H9 (cell line): ENCODE data around the gene MPST. TPM values are rescaled to one million over a fixed set of nuclear protein-coding genes. Genes with fewer than 3 reads are reported as not detected.

ENCODE experiments used
- DNase-seq: peaks from one replicate; pipeline ENCODE4 v3.0.0-alpha.2; 2017
- H2AFZ ChIP-seq: one replicate; pipeline ENCODE4 v1.6.1; 2013; ENCODE audit warnings: mild to moderate bottlenecking, low read length, control low read depth, moderate library complexity
- H2AK5ac ChIP-seq: 2 replicates; pipeline ENCODE4 v1.6.1; 2013; ENCODE audit warnings: low read length, control low read depth, mixed read lengths; ENCODE audit not compliant: insufficient read length
- H2BK120ac ChIP-seq: one replicate; pipeline ENCODE4 v1.6.1; 2013; ENCODE audit warnings: low read depth, mild to moderate bottlenecking, low read length, control low read depth, inconsistent platforms; ENCODE audit not compliant: poor library complexity, severe bottlenecking
- H2BK12ac ChIP-seq: 2 replicates; pipeline ENCODE4 v1.6.1; 2013; ENCODE audit warnings: low read length, control low read depth, mixed read lengths, low read depth; ENCODE audit not compliant: insufficient read length
- H2BK15ac ChIP-seq: 2 replicates; pipeline ENCODE4 v1.6.1; 2013; ENCODE audit warnings: low read depth, low read length, control low read depth
- H2BK20ac ChIP-seq: one replicate; pipeline ENCODE4 v1.6.1; 2013; ENCODE audit warnings: low read depth, mild to moderate bottlenecking, low read length, control low read depth, inconsistent platforms; ENCODE audit not compliant: poor library complexity, severe bottlenecking
- H2BK5ac ChIP-seq: 2 replicates; pipeline ENCODE4 v1.6.1; 2013; ENCODE audit warnings: low read length, control low read depth, mixed read lengths; ENCODE audit not compliant: insufficient read length
- H3K14ac ChIP-seq: 2 replicates; pipeline ENCODE4 v1.6.1; 2013; ENCODE audit warnings: low read length, control low read depth; ENCODE audit not compliant: insufficient read depth
- H3K18ac ChIP-seq: 2 replicates; pipeline ENCODE4 v1.6.1; 2013; ENCODE audit warnings: low read depth, mild to moderate bottlenecking, mixed read lengths, low read length, control low read depth; ENCODE audit not compliant: insufficient read length
- H3K23ac ChIP-seq: 2 replicates; pipeline ENCODE4 v1.6.1; 2013; ENCODE audit warnings: low read length, control low read depth, mixed read lengths, low read depth; ENCODE audit not compliant: insufficient read length
- H3K23me2 ChIP-seq: 2 replicates; pipeline ENCODE4 v1.6.1; 2013; ENCODE audit warnings: low read depth, mild to moderate bottlenecking, mixed read lengths, low read length, control low read depth; ENCODE audit not compliant: insufficient read length, poor library complexity, severe bottlenecking
- H3K27ac ChIP-seq: 2 replicates; pipeline ENCODE4 v1.5.1; 2013; ENCODE audit warnings: low read length, control low read depth, mixed read lengths, low read depth; ENCODE audit not compliant: insufficient read length
- H3K27me3 ChIP-seq: 2 replicates; pipeline ENCODE4 v1.6.1; 2013; ENCODE audit warnings: low read length, control low read depth, inconsistent platforms; ENCODE audit not compliant: insufficient read depth
- H3K4ac ChIP-seq: 2 replicates; pipeline ENCODE4 v1.6.1; 2013; ENCODE audit warnings: low read depth, mild to moderate bottlenecking, control low read depth, inconsistent platforms, low read length, moderate library complexity
- H3K4me1 ChIP-seq: 2 replicates; pipeline ENCODE4 v1.6.1; 2013; ENCODE audit warnings: low read length, control low read depth, inconsistent platforms; ENCODE audit not compliant: insufficient read depth
- H3K4me2 ChIP-seq: 2 replicates; pipeline ENCODE4 v1.6.1; 2013; ENCODE audit warnings: low read length, control low read depth, mixed read lengths; ENCODE audit not compliant: insufficient read length, insufficient read depth
- H3K56ac ChIP-seq: 2 replicates; pipeline ENCODE4 v1.6.1; 2013; ENCODE audit warnings: low read depth, mild to moderate bottlenecking, mixed read lengths, low read length, control low read depth; ENCODE audit not compliant: insufficient read length
- H3K79me1 ChIP-seq: 2 replicates; pipeline ENCODE4 v1.6.1; 2013; ENCODE audit warnings: low read depth, mild to moderate bottlenecking, moderate library complexity, low read length, control low read depth, inconsistent platforms; ENCODE audit not compliant: insufficient read depth, poor library complexity, severe bottlenecking
- H3K79me2 ChIP-seq: 2 replicates; pipeline ENCODE4 v1.6.1; 2013; ENCODE audit warnings: low read length, control low read depth, inconsistent platforms; ENCODE audit not compliant: insufficient read depth
- H3K9ac ChIP-seq: 2 replicates; pipeline ENCODE4 v1.6.1; 2013; ENCODE audit warnings: low read length, control low read depth, mixed read lengths; ENCODE audit not compliant: insufficient read length; ENCODE audit errors: extremely low read depth
- H3K9me3 ChIP-seq: one replicate; pipeline ENCODE4 v1.6.1; 2013; ENCODE audit warnings: low read depth, low read length, inconsistent platforms; ENCODE audit not compliant: control insufficient read depth
- H3T11ph ChIP-seq: one replicate; pipeline ENCODE4 v1.6.1; 2013; ENCODE audit warnings: mild to moderate bottlenecking, low read length, control low read depth, inconsistent platforms
- H4K20me1 ChIP-seq: one replicate; pipeline ENCODE4 v1.6.1; 2013; ENCODE audit not compliant: control insufficient read depth, insufficient read length, insufficient read depth
- H4K5ac ChIP-seq: 2 replicates; pipeline ENCODE4 v1.6.1; 2013; ENCODE audit warnings: low read depth, mild to moderate bottlenecking, mixed read lengths, low read length, control low read depth; ENCODE audit not compliant: insufficient read length
- H4K8ac ChIP-seq: replicated peaks from 2 replicates; pipeline ENCODE4 v1.6.1; 2013; ENCODE audit warnings: low read length, control low read depth, mixed read lengths, low read depth; ENCODE audit not compliant: insufficient read length
- H4K91ac ChIP-seq: 2 replicates; pipeline ENCODE4 v1.6.1; 2013; ENCODE audit warnings: low read depth, mild to moderate bottlenecking, moderate library complexity, mixed read lengths, low read length, control low read depth; ENCODE audit not compliant: insufficient read length
- H3K27ac Mint-ChIP-seq, 3 experiments: 2 replicates in 2 of 3; 3 replicates in 1 of 3; pipeline ENCODE4 v1.8.0; 2020 to 2021; ENCODE audit warnings: mixed read lengths in 3 of 3, mild to moderate bottlenecking in 1 of 3, moderate library complexity in 1 of 3
- H3K27me3 Mint-ChIP-seq: 2 replicates; pipeline ENCODE4 v1.8.0; 2021; ENCODE audit warnings: low read depth, mild to moderate bottlenecking, moderate library complexity, mixed read lengths
- H3K36me3 Mint-ChIP-seq, 3 experiments: 2 replicates in 2 of 3; 3 replicates in 1 of 3; pipeline ENCODE4 v1.8.0; 2020 to 2021; ENCODE audit warnings: low read depth in 3 of 3, mixed read lengths in 3 of 3; ENCODE audit not compliant: insufficient read depth in 1 of 3
- H3K4me1 Mint-ChIP-seq, 2 experiments: 2 replicates each; pipeline ENCODE4 v1.8.0; 2020; ENCODE audit warnings: mixed read lengths in 2 of 2
- H3K4me3 Mint-ChIP-seq, 2 experiments: 2 replicates in 1 of 2; 3 replicates in 1 of 2; pipeline ENCODE4 v1.8.0; 2020 to 2021; ENCODE audit warnings: mild to moderate bottlenecking in 2 of 2, mixed read lengths in 2 of 2, moderate library complexity in 1 of 2
- H3K9me3 Mint-ChIP-seq, 2 experiments: 2 replicates in 1 of 2; 3 replicates in 1 of 2; pipeline ENCODE4 v1.8.0; 2020; ENCODE audit warnings: mild to moderate bottlenecking in 2 of 2, mixed read lengths in 2 of 2, moderate library complexity in 1 of 2
- CTCF ChIP-seq: fragments of 200-600 bp; sonication (generic); conservative IDR thresholded peaks from 3 replicates; pipeline ENCODE4 v1.8.0; 2021; ENCODE audit warnings: antibody characterized with exemption, mild to moderate bottlenecking
- WGBS: extraction: QIAGEN DNeasy Blood & Tissue Kit; methylation state at CpG from one replicate; pipeline ENCODE4 v1.1.7; 2013; ENCODE audit warnings: missing lambda C conversion rate, low lambda C conversion rate, mixed read lengths; ENCODE audit not compliant: insufficient read length; ENCODE audit errors: extremely low coverage; 5-methylcytosine and 5-hydroxymethylcytosine counted together
- total RNA-seq: library from RNA; stranded (reverse); gene quantifications from 2 replicates; pipeline ENCODE4 v1.2.1, GENCODE V29; 2021

Gene MPST
- total RNA-seq, 1 experiment from 2014 or later, result 70.5 TPM

DNA sequence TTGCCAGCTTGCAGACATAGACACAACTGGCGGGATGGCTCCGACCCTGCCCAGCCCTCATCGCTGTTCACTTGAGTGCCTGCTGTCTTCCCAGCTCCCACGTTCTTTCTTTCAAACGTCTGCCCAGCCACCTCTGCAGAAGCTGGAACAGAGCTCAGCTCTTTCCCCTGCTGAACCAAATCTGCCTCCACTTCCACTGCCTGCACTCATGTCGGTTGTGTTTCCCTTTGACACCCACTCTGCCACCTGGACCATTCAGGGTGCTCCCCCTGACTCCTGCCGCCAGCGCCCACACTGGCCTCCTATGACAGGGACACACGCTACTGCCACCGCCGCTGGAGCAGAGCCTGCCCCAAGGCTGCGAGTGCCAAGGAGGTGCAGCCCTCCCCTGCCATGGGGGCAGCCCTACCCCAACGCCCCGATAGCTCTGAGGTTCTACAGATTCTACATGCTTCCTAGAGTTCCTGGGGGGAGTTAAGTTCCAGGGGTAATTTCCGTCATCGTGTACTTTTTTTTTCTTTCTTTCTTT, 38.2 kb upstream of the MPST start:
- Histone ChIP-seq H3T11ph (no peak overlapping the region), H3K9ac (no peak overlapping the region), H4K5ac (no peak overlapping the region), H3K18ac (no peak overlapping the region), H3K56ac (no peak overlapping the region), H3K4me2 (no peak overlapping the region), H2AFZ (no peak overlapping the region), H2BK12ac (no peak overlapping the region), H3K4me1 (no peaks in the 10 kb centered on the region), H4K20me1 (no peaks in the 10 kb centered on the region), H2BK20ac (no peak overlapping the region), H3K14ac (no peak overlapping the region), H4K91ac (no peak overlapping the region), H3K9me3 (peaks cover 7% of the 10 kb centered on the region), H2BK5ac (no peak overlapping the region), H3K23ac (no peak overlapping the region), H3K23me2 (peaks cover 3% of the 10 kb centered on the region), H3K4ac (no peak overlapping the region), H2BK15ac (no peak overlapping the region), H3K79me1 (no peaks in the 10 kb centered on the region), H2BK120ac (no peak overlapping the region), H3K79me2 (no peaks in the 10 kb centered on the region), H3K27ac (no peak overlapping the region), H2AK5ac (no peak overlapping the region), H3K27me3 (no peaks in the 10 kb centered on the region), H4K8ac (no peak overlapping the region)
- Mint-ChIP-seq H3K27me3 (peaks cover 58% of the 10 kb centered on the region), H3K4me1 (peaks cover 5 to 13% of the 10 kb centered on the region in 2 experiments; a peak in 3 of 4 replicates), H3K9me3 (peaks cover 13 to 15% of the 10 kb centered on the region in 2 experiments), H3K36me3 (peaks cover 4 to 6% (median 4%) of the 10 kb centered on the region in 3 experiments; a peak in 4 of 7 replicates), H3K4me3 (no peak overlapping the region), H3K27ac (no peak overlapping the region; a peak in 1 of 7 replicates)
- no peak for DNase-seq
- no peak for TF ChIP-seq CTCF
- no CpG with 5 or more reads among the region's 16 CpGs for WGBS
